Loucy (cell line): ENCODE data around the gene ASS1.

Experiments used
- H2AFZ ChIP-seq: fragments of 200-600 bp; sonication (generic); 2 replicates; pipeline ENCODE4 v1.6.0; 2016; ENCODE audit warnings: antibody characterized with exemption, mild to moderate bottlenecking, low read length, moderate library complexity
- H3F3A ChIP-seq: fragments of 200-600 bp; 2 replicates; pipeline ENCODE4 v1.6.0; 2016; ENCODE audit warnings: antibody characterized with exemption, low read depth, mild to moderate bottlenecking
- H3K27me3 ChIP-seq: fragments of 200-600 bp; sonication (generic); 2 replicates; pipeline ENCODE4 v1.6.1; 2014; ENCODE audit warnings: low read length, mild to moderate bottlenecking; ENCODE audit not compliant: insufficient read depth, poor library complexity, severe bottlenecking
- H3K36me3 ChIP-seq: fragments of 200-600 bp; sonication (generic); 2 replicates; pipeline ENCODE4 v1.6.1; 2016; ENCODE audit warnings: low read length; ENCODE audit not compliant: insufficient read depth
- H3K4me1 ChIP-seq: fragments of 200-600 bp; sonication (generic); 2 replicates; pipeline ENCODE4 v1.5.1; 2014; ENCODE audit warnings: low read length, mild to moderate bottlenecking; ENCODE audit not compliant: insufficient read depth, poor library complexity, severe bottlenecking
- H3K4me2 ChIP-seq: fragments of 200-600 bp; sonication (generic); 2 replicates; pipeline ENCODE4 v1.6.0; 2014; ENCODE audit warnings: antibody characterized with exemption, low read length, low read depth, mild to moderate bottlenecking; ENCODE audit not compliant: poor library complexity, severe bottlenecking
- H3K4me3 ChIP-seq: fragments of 200-600 bp; sonication (generic); 2 replicates; pipeline ENCODE4 v1.5.1; 2014; ENCODE audit warnings: low read length, mild to moderate bottlenecking, mixed read lengths; ENCODE audit not compliant: poor library complexity, severe bottlenecking
- H3K79me2 ChIP-seq: fragments of 200-600 bp; sonication (generic); 2 replicates; pipeline ENCODE4 v1.6.1; 2014; ENCODE audit warnings: low read length; ENCODE audit not compliant: insufficient read depth
- H3K9ac ChIP-seq: fragments of 200-600 bp; sonication (generic); 2 replicates; pipeline ENCODE4 v1.6.0; 2014; ENCODE audit warnings: mild to moderate bottlenecking, low read depth, low read length, moderate library complexity; ENCODE audit not compliant: poor library complexity, severe bottlenecking
- H3K9me2 ChIP-seq: fragments of 200-600 bp; sonication (generic); replicated peaks from 2 replicates; pipeline ENCODE4 v1.6.1; 2016; ENCODE audit warnings: low read depth, low read length, mixed read lengths
- H3K9me3 ChIP-seq: fragments of 200-600 bp; sonication (generic); 2 replicates; pipeline ENCODE4 v1.6.1; 2014; ENCODE audit warnings: mild to moderate bottlenecking, antibody characterized with exemption, low read length, low read depth; ENCODE audit not compliant: insufficient read depth
- H4K20me1 ChIP-seq: fragments of 200-600 bp; sonication (generic); 2 replicates; pipeline ENCODE4 v1.6.0; 2014; ENCODE audit warnings: antibody characterized with exemption, low read length, mild to moderate bottlenecking; ENCODE audit not compliant: insufficient read depth, poor library complexity, severe bottlenecking
- CTCF ChIP-seq: fragments of 200-600 bp; sonication (generic); conservative IDR thresholded peaks from 2 replicates; pipeline ENCODE4 v1.5.1; 2014; ENCODE audit warnings: mild to moderate bottlenecking, antibody characterized with exemption, low read length
- EZH2phosphoT487 ChIP-seq: fragments of 200-600 bp; IDR thresholded peaks from 2 replicates; pipeline ENCODE4 v1.6.1; 2018; ENCODE audit warnings: antibody characterized with exemption, mild to moderate bottlenecking, moderate library complexity, borderline replicate concordance

Gene ASS1

GRCh38 chr9:130458027-130458803 is 13.5 kb downstream of the ASS1 start:
- Histone ChIP-seq H3F3A (no peaks in the 10 kb centered on the region), H3K27me3 (no peaks in the 10 kb centered on the region), H3K36me3 (no peaks in the 10 kb centered on the region), H2AFZ (no peak overlapping the region), H3K9me2 (no peaks in the 10 kb centered on the region), H3K9ac (no peak overlapping the region), H3K9me3 (no peaks in the 10 kb centered on the region), H3K79me2 (no peaks in the 10 kb centered on the region), H3K4me1 (no peaks in the 10 kb centered on the region), H4K20me1 (no peaks in the 10 kb centered on the region), H3K4me2 (no peak overlapping the region), H3K4me3 (no peak overlapping the region)
- TF ChIP-seq EZH2phosphoT487 (no peak), CTCF (no peak)

GRCh38 chr9:130458804-130459067 is 14.0 kb downstream of the ASS1 start:
- Histone ChIP-seq H4K20me1 (no peaks in the 10 kb centered on the region), H3K9me2 (no peaks in the 10 kb centered on the region), H2AFZ (no peak overlapping the region), H3K4me3 (no peak overlapping the region), H3K9me3 (no peaks in the 10 kb centered on the region), H3K36me3 (no peaks in the 10 kb centered on the region), H3K27me3 (no peaks in the 10 kb centered on the region), H3K4me2 (no peak overlapping the region), H3K79me2 (no peaks in the 10 kb centered on the region), H3K9ac (no peak overlapping the region), H3F3A (no peaks in the 10 kb centered on the region), H3K4me1 (no peaks in the 10 kb centered on the region)
- TF ChIP-seq EZH2phosphoT487 = no peak
- TF ChIP-seq CTCF = no peak

- no peak overlapping the region for H3K4me3 ChIP-seq
- H3K36me3 ChIP-seq = no peaks in the 10 kb centered on the region
- TF ChIP-seq EZH2phosphoT487 = no peak
- no peak overlapping the region for H3K4me2 ChIP-seq
- H2AFZ ChIP-seq = no peak overlapping the region
- H3K9ac ChIP-seq = no peak overlapping the region
- H4K20me1 ChIP-seq = no peaks in the 10 kb centered on the region
- H3K4me1 ChIP-seq = no peaks in the 10 kb centered on the region
- no peaks in the 10 kb centered on the region for H3K9me2 ChIP-seq
- no peaks in the 10 kb centered on the region for H3K9me3 ChIP-seq
- H3F3A ChIP-seq = no peaks in the 10 kb centered on the region
- H3K79me2 ChIP-seq = no peaks in the 10 kb centered on the region
- no peaks in the 10 kb centered on the region for H3K27me3 ChIP-seq
Observed at GRCh38 chr9:130459151-130459550, 14.4 kb downstream of the ASS1 start.
